Stimulated activated CD4-positive, alpha-beta T cell treated with anti-CD3 and anti-CD28 coated beads, Interleukin-4, amount 100 ng/mL, for 48 hours (primary cell): ENCODE data around the gene CRELD1.

ENCODE experiments used
- DNase-seq, 2 donors: peaks; one replicate each; pipeline ENCODE4 v3.0.0-alpha.2; 2020; ENCODE audit warnings: low read depth in 2 of 2

The CRELD1 gene

GRCh38 chr3:9903904-9904303 is 29.7 kb upstream of the CRELD1 start:
- DNase-seq, result no peak

DNA sequence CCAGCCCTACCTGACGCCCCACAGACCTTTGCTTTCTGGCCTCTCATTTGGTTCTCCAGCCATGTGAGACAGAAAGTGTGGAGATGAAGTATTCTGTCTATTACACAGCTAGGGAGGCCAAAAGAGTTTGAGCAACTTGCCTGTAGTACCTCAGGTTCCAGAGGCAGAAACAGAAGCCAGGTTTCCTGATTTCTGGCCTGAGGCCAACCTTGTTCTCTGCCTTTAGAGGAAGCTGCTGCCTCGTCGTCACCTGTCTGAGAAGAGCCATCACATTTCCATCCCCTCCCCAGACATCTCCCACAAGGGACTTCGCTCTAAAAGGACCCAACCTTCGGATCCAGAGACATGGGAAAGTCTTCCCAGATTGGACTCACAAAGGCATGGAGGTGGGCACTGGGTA is 27.2 kb upstream of the CRELD1 start:
- no peak for DNase-seq

DNA sequence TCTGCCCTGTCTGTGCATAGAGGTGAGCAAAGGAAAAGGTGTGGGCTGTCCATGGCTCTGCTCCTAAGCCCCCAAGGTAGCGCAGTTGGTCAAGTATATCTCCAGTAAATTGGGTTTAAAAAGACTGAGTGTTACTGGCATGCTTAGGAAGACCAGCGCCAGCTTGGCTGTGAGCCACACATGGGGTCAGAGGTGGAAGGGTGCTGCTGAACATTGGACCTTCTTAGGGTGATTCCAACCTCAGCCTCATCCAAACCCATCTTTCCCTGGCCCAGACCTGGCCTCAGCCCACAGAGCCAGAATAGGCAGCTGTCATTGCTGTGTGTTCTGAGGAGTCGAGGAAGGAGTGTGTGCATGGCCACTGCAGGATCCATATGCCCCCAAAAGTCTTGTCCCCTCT is 25.3 kb upstream of the CRELD1 start:
- no peak for DNase-seq

DNA sequence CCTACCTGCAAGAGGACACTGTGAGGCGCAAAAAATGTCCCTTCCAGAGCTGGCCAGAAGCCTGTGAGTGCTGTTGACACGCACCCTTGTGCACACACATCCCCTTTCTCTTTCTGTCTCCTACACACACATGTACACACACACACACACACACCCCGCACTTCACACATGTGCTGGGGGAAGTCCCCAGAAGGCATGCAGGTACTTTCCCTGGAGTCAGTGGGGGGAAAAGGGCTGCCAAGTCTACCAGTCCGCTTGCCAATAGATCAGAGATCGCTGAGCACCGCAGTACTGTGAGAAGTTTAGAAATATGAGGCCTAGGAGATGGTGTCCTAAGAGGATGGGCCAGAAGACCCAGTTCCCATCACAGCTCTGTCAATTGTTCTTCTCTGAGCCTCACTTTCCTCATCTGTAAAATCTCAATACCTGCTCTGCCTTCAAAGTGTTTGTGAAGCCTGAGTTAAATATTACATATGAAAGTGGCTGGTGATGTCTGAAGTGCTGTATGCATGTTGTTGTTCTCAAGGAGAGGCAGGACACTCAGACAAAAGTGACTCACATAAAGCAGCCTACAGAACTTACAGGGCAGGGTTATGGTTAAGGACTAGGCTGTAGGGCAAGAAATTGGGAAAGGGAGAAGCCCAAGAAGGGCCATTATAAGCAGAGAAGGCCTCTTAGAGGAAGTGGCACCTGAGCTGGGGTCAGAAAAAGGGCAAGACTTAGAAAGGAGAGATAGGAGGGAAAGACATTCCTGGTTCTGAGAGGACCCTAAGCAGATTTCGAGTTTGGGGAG is 24.2 kb upstream of the CRELD1 start:
- DNase-seq, result no peak

DNA sequence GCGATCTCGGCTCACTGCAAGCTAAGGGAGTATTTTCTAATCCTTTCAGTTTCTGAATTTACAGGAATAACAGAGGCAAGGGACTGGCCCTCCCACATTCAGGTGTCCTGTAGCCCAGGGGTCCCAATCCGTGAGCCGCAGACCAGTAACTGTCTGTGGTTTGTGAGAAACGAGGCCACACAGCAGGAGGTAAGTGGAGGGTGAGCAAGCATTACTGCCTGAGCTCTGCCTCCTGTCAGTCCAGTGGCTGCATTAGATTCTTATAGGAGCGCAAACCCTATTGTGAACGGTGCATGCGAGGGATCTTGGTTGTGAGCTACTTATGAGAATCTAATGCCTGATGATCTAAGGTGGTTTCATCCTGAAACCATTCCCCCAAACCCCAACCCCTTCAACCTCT is 21.8 kb upstream of the CRELD1 start:
- DNase-seq, result no peak

DNA sequence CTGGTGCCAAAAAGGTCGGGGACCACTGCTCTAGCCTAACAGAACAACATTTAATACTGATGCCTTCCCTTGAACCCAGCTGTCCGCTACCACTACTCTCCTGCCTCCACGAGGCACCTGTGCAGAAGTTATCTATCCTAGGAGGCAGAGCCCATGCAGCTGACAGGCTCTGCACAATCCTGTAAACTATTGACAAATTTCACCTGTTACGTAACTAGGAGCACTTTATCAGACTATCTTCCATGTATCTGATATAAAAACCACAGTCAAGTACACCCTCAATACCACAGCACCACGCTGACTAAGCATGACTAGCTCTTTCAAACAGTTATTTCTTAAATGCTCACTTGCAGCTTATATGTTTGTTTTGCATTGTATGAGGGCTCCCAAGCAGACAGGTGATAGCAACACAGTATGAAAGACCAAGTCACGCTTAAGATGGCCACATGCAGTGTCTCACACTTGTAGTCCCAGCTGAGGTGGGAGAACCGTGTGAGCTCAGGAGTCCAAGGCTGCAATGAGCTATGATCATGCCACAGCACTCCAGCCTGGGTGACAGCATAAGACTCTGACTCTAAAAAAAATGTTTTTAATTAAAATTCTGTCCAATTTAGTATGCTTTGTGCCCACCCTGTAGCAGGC is 21.2 kb upstream of the CRELD1 start:
- DNase-seq, result no peak

- no peak for DNase-seq
These were observed 20.0 kb upstream of the CRELD1 start for GRCh38 chr3:9913601-9914000.

DNA sequence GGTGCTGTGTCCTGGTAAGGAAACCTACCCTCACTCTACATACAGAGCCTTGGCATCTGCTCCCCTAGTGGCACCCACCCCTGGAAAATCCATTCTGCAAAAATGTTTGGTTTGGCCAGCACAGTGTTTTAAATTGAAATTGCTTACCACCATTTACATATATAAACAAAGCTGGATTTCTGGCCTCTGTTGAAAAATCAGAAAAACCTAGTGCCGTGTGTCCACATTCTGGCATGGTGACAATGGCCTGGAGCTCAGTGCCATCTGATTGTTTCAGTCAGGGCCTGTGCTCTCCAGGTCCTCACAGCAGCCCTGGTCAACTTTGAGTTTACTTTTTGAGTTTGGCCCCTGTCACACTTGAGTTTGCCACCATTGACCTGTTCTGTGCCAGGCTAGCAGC is 19.6 kb upstream of the CRELD1 start:
- no peak for DNase-seq

DNA sequence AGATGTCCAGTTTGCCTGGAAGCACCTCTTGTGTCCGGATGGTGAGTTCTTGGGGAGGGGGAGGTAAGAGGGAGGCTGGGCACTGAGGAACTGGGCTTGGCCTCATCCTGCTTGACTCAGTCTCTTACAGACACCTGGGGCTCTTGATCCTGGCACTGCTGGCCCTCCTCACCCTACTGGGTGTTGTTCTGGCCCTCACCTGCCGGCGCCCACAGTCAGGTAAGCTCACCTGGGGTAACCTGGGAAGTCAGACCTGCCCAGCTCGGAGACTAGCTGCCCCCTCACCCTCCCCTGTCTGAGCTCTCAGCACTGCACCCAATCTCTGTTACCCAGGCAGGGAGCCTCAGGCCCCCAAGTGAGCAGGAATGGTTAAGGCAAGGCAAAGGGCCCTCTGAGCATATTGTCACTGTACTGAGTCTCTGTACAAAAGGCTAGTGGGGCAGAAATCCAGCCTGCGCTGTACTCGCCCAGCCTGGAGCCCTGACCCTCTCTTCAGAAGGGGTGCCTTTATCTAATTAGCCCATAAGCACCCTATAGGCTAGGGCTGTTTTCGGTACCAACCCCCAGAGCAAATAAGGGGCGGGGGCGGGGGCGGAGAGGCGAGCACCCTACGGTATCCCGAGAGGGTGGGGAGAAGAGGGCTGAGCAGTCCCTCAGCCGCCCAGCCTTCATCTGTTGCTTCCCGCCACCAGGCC is 18.9 kb upstream of the CRELD1 start:
- no peak for DNase-seq

- DNase-seq, result peak in 1 of 2 donors; percentile 26
These were observed 18.1 kb upstream of the CRELD1 start for GRCh38 chr3:9915254-9916141.

- DNase-seq, result no peak
These were observed 17.3 kb upstream of the CRELD1 start for GRCh38 chr3:9916346-9916733.

DNA sequence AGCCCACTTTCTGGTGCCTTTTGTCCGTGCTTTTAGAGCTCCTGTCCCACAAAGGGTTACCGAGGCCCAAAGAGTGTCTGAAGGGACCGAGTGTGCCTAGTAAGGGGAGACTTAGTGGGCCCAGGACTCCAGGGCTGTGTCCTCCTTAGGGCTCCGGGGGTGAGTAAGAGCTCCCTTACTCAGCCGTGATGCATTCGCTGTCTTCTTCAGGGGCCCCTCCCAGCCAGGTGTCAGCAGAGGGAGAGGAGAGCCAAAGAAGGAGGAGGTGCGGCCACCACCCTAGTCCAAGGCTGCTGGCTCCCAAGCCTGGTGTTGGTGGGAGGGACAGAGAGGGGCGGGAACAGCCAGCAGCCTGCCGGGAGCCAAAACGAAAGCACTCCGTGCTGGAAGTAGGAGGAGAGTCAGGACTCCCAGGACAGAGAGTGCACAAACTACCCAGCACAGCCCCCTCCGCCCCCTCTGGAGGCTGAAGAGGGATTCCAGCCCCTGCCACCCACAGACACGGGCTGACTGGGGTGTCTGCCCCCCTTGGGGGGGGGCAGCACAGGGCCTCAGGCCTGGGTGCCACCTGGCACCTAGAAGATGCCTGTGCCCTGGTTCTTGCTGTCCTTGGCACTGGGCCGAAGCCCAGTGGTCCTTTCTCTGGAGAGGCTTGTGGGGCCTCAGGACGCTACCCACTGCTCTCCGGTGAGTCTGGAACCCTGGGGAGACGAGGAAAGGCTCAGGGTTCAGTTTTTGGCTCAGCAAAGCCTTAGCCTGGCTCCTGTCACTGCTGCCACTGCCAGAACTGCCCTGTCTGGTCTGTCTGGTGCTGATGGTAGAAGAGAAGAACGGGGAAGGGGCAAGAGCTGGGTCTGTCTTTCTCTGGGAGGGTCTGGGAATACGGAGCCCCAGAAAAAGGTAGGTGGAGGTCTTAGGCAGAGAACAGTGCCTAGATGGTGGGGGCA is 16.6 kb upstream of the CRELD1 start, which contains the start of gene IL17RC:
IL17RC (plus strand) TSS at position 365 of the 947 bp plus-strand sequence; CDS start at position 583, 218 bp downstream.
- DNase-seq, result peak in 1 of 2 donors; percentile 31

GRCh38 chr3:9917820-9918219 is 15.8 kb upstream of the CRELD1 start:
- no peak for DNase-seq

DNA sequence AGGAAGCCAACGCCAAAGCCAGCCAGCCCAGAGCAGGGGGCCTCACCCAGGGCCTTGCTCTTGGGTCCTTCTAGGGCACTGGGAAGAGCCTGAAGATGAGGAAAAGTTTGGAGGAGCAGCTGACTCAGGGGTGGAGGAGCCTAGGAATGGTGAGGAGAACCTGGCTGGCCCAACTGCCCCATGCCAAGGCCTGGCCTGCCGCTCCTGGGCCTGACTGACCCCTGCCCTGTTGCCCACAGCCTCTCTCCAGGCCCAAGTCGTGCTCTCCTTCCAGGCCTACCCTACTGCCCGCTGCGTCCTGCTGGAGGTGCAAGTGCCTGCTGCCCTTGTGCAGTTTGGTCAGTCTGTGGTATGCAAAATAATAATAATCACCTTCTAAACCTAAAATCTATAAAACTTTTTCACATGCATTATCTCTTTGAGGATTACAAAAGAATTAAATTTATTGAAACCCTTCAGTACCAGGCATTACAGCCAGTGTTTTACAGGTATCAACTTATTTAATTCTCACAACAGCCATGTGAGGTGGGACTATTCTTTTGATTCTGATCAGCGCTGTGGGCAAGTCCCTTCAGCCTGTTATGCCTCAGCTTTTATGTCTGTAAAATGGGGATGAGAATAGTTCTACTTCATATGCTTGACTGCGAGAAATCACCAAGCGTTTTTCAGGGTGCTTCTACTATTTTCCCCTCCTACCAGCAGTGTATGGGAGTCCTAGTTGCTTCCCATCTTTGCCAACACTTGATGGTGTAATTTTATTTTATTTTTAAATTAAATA is 15.2 kb upstream of the CRELD1 start:
- no peak for DNase-seq

DNA sequence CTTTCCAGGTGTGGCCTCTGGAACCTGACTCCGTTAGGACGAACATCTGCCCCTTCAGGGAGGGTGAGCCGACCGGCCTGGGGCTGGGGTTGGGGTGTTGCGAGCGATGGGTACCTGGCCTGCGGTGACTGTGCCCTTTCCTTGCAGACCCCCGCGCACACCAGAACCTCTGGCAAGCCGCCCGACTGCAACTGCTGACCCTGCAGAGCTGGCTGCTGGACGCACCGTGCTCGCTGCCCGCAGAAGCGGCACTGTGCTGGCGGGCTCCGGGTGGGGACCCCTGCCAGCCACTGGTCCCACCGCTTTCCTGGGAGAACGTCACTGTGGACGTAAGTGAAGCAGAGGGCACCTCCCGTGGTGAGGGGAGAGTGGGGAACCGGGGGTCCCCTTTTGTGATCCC is 5.5 kb upstream of the CRELD1 start:
- no peak for DNase-seq

GRCh38 chr3:9930804-9931418 is 2.7 kb upstream of the CRELD1 start:
- no peak for DNase-seq

GRCh38 chr3:9932535-9932842 is 1.1 kb upstream of the CRELD1 start:
- no peak for DNase-seq

GRCh38 chr3:9932843-9933560 is 632 bp upstream of the CRELD1 start:
- peak; percentile 81 to 87 for DNase-seq

DNA sequence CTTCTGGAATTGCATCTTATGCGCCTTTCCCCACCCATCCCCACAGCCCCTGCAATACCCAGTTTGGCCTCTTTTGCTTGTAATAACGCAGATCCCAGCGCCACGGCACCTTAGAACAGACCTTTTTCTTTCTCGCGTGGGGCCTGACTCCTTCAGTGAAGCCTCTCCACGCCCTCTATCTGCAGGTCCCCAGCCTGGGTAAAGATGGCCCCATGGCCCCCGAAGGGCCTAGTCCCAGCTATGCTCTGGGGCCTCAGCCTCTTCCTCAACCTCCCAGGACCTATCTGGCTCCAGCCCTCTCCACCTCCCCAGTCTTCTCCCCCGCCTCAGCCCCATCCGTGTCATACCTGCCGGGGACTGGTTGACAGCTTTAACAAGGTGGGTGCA is 594 bp downstream of the CRELD1 start:
- DNase-seq, result no peak
